COLO668 (cell line): ENCODE data around the gene DBP.
"Not testable (repeated sequence)": the region's sequence is repeated elsewhere in the genome, so short reads cannot be mapped to it uniquely, and the experiment has no call there.

Source experiments
- DNase-seq: peaks from one replicate; lab custom pipeline; 2025; ENCODE audit not compliant: unreplicated experiment; lab: John Stamatoyannopoulos, UW

Gene DBP

GRCh38 chr19:48668332-48668731 is 31.2 kb upstream of the DBP start:
- DNase-seq, result no peak

DNA sequence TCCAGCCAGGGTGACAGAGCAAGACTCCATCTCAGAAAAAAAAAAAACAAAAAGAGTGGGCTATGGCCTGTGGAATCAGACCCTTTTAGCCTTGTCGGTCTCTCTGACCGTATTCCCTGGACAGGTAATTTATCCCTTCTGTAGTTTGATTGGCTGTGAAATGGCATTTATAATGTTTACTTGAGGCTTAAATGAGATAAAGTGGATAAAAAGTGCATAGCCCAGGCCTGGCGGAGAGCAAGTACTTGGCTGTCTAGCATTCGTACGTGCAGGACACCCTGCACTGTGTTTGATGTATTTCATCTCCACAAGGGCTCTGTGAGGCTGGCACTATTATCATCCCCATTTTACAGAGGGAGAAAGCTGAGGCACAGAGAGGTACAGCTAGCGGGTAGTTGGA is 28.6 kb upstream of the DBP start:
- DNase-seq, result no peak

- no peak for DNase-seq
These were observed 27.3 kb upstream of the DBP start for GRCh38 chr19:48664476-48664875.

DNA sequence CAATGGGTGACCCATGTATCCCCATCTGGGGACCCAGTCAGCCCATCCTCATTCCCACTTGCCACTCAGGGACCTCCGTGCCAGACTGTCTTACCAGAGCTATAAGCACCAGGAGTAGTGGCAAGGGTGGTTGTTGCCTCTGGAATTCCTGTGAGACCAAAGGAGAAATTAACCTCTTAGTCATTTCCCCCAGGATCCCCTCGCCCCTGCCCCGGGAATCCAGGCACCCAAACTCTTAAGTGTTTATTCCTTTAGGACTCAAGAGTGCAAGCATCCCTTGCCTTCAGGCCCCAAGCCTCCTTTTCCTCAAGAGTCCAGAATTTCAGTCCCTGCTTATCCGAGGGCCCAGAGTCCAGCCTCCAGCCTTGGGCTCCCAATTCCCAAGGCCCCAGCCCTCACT is 26.5 kb upstream of the DBP start:
- no peak for DNase-seq

- DNase-seq, result no peak
These were observed 24.5 kb upstream of the DBP start for GRCh38 chr19:48661711-48662090.

DNA sequence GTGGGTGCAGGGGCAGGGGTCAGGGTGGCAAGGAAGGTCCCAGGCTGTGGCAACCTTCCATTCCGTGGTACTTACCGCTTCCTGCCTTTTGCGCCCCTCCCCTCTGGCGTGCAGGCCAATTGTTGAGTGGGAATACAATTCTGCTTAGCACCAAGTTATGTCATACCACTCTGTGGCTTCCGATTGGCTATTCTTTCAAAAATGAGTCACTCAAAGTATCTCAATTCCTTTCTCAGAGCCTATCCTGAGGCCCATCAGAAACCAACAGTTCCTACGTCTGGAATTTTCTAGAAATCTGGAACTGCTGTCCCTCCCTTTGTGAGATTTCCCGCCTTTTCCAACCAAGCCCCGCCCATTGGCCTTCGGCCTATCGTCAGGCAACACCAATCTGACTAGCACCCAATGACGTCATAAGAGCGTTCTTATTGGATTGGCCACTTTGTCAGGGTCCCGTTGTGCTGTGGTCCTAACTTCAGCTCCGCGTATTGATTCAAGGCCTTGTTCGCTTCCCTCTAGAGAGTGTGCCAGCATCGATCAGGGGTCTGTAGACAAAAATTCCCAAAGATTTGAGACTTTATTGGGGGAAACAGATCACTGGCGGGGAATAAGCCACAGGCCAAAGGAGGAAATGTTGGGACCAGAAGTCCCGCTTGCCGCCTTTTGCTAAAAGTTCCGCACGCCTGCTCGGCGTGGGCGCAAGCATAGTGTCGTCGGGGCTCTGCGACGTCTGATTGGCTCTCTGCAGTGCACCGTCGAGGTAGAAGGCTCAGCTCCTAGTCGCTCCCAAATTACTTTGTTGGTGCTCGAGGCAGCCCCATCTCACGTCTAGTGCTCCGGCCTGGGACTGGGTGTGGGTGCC is 23.9 kb upstream of the DBP start:
- peak; percentile 60 for DNase-seq

GRCh38 chr19:48659768-48660167 is 22.6 kb upstream of the DBP start:
- DNase-seq, result no peak

GRCh38 chr19:48658483-48658882 is 21.3 kb upstream of the DBP start:
- DNase-seq, result no peak

DNA sequence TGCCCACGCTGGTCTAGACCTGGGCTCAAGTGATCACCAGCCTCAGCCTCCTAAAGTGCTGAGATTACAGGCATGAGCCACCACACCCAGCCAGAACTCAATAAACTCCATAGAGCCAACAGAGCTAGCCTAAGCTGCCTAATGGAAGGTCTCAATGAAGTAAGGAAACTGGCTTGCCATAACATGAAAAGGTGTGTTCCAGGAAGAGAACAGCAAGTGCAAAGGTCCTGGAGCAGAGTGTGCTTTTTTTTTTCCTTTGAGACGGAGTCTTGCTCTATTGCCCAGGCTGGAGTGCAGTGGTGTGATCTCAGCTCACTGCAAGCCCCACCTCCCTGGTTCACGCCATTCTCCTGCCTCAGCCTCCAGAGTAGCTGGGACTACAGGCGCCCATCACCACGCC is 20.6 kb upstream of the DBP start:
- DNase-seq, result not testable (repeated sequence)

DNA sequence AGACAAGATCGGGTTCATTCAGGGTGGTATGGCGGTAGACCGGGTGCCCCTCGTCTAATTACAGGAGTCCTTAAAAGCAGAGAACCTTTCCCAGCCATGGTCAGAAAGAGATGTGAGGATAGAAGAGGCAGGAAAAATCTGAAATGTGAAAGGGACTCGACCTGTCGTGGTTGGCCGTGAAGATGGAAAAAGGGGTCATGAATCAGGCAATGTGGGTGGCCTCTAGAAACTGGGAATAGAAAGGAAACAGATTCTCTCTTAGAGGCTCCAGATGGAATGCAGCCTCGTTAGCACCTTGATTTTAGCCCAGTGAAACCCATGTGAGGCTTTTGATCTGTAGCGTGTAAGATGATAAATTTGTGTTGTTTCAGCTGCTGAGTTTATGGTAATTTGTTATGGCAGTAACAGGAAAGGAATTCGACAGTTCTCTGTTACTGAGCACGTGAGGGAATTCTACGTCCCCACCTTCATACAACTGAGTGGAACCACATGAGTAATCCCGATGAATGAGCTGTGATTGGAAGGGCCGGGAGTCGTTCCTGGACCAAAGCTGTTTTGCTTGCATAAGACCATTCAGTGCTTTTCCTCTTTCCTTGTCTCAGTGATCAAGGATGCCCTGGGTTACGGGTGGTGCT is 19.8 kb upstream of the DBP start:
- DNase-seq, result no peak

DNA sequence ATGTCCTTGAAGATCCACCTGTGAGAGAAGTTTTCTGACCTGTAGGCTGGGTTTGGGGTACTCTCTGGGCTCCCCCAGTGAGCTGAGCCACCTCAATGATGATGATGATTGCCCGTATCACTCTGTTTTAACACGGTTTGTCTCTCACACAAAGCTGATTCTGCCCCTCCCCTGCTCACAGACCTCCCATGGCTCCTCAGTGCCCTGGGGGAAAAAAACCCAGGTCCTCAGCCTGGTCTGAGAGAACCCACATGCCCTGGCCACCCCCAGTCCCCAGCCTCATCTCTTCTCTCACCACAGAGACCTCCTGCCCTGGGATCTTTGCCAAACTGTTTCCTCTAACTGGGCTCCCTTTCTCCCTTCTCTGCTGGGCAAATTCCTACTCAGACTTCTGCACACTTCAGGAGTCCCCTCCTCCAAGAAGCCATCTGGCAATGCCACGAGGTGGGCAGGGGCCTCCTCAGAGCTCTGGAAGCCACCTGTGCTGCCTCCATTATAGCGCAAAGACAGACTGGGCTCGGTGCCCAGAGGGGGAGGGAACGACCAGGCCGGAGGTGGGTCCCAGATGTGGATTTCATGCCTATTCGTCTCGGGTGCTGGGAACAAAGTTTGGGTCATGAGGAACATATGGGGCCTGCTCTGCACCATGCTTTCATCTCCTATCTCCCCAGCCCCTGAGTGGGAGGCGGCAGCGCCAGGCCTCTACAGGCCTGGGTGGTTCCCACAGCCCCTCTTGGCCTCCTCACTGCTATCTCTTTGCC is 17.3 kb upstream of the DBP start:
- peak; percentile 18 for DNase-seq

DNA sequence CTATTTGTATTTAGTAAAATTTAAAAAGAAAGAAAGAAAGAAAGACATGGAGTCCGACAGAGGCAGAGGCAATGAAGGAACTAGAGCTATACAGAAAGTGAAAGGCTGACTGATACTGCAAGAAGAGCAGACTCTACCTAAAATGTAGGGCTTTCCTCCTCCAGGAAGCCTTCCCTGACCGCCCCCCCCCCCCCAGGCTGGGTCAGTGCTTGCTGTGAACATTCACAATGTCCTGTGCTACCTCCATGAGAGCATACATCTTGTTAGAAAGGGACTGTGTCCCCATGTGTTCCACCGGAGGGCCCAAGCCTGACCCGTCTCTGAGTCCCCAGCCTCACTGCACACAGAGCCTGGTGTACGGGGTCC is 14.5 kb upstream of the DBP start:
- no peak for DNase-seq

DNA sequence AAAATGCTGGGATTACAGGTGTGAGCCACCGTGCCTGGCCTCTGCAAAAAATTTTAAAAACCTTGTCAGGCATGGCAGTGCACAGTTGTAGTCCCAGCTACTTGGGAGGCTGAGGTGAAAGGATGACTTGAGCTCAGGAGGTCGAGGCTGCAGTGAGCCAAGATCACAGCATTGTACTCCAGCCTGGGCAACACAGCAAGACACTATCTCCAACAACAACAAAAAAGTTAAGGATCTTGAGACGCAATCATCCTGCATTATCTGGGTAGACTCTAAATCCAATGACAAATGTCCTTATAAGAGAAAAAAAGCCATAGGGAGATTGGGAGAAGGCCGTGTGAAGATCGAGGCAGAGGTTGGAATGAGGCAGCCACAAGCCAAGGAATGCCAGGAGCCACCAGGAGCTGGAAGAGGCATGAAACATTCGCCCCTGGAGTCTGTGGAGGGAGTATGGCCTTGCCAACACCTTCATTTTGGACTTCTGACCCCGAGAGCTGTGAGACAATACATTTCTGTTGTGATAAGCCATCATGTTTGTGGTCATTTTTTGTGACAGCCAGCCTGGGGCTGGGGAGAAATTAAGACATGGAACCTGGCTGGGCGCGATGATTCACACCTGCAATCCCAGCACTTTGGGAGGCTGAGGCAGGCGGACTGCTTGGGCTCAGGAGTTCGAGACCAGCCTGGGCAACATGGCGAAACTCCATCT is 13.9 kb upstream of the DBP start:
- no peak for DNase-seq

DNA sequence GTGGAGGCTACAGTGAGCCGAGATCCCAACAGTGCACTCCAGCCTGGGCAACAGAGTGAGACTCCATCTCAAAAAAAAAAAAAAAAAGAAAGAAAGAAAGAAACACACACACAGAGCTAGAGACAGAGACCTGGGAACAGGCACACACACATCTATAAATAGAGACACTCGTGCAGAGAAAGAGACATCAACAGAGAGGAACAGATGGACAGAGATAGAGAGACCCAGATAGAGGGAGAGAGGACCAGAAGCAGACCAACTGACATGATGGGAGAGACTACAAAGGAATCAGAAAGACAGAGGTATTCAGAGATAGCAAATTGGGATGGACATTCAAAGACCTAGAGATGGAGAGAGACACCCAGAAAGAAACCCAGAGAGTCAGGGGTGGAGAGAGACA is 11.0 kb upstream of the DBP start:
- DNase-seq, result no peak

- no peak for DNase-seq
These were observed 9.6 kb upstream of the DBP start for GRCh38 chr19:48646722-48647216.

GRCh38 chr19:48646001-48646721 is 9.0 kb upstream of the DBP start, which contains the start of gene CA11:
CA11 (minus strand) TSS chr19:48646187; CDS start chr19:48645632, 555 bp downstream.
- peak; percentile 86 for DNase-seq

DNA sequence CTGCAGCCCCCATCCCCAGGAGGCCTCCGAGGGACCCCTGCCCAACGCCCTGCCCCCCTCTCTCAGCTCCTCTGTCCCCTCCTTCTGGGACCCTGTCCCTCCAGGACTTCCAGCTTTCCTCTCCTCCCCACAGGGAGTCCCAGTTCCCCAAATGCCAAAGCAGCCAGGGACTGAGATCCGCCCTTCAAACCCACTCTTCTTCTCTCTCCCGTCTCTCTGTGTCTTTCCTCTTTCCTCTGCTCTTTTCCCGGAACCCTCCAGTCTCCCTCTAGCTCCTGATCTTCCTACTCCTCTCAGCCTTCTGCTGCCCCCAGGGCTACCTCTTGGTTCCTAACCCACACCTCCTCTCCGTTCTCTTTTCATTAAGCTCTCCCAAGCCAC is 8.4 kb upstream of the DBP start:
- DNase-seq, result no peak

DNA sequence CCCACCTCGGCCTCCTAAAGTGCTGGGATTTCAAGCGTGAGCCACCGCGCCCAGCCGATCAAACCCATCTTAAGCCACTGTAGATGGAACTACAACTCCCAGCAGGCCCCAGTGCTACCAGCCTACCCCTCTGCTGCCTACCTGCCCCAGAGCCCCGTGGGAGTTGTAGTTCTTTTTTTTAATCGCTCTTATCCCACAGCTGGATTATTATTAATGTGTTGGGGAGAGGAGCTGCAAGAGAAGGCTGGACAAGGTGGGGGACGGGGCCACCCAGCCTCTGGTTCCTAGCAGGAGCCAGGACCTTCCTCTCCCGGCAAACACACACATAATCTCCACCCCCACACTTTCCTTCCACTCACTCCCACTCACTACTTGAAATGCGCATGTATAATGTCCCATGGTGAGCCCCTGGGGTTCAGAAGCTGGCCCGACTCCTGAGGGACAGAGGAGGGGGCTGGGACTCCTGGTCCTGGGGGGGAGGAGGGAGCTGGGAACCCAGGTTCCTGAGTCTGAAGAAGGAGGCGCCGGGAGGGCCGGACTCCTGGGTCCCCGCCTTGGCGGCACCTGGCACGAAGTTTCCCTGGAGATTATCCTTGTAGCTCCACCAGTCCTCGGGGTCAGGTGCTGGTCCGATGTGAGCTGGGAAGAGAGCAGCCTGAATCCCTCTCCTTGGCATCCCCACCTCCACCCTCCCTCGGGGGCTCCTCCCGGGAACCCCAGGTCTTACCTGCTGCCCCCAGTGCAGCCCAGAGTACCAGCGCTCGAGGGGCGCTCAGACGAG is 7.8 kb upstream of the DBP start:
- peak; percentile 62 for DNase-seq

GRCh38 chr19:48644355-48644754 is 7.2 kb upstream of the DBP start:
- no peak for DNase-seq

DNA sequence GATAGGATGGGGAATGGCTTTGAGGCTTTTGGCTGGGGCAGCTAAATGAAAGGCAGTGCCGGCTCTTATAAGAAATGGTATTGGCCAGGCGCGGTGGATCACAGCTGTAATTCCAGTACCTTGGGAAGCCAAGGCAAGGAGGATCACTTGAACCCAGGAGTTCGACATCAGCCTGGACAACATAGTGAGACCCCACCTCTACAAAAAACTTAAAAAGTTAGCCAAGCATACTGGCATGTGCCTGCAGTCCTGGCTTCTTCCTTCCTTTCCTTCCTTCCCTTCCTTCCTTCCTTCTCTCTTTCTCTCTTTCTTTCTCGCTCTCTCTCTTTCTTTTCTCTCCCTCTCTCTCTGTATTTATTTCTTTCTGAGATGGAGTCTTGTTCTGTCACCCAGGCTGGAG is 5.7 kb upstream of the DBP start:
- DNase-seq, result no peak
